Endothelial cell of umbilical vein (primary cell): ENCODE results near the gene IFT57. TPM values are rescaled to one million over a fixed set of nuclear protein-coding genes. Genes with fewer than 3 reads are reported as not detected.

Source experiments
- BruUV-seq: library from RNA; stranded (reverse); fragments of 400-500 nt; replicated peaks from 2 replicates; lab custom pipeline; 2021; lab: Mats Ljungman, UMichigan
- CTCF ChIA-PET: fragments of 300-600, 350-600 bp; sonication (Branson Sonifier 250); formaldehyde crosslinking; loops from one replicate; lab custom pipeline; 2021; ENCODE audit warnings: antibody characterized with exemption, inconsistent platforms; lab: Charles Lee
- POLR2A ChIA-PET: fragments of 300-600, 350-600 bp; sonication (Branson Sonifier 250); formaldehyde crosslinking; loops from one replicate; lab custom pipeline; 2021; ENCODE audit warnings: antibody characterized with exemption, inconsistent platforms; lab: Charles Lee
- DNase-seq: peaks from one replicate; pipeline ENCODE4 v3.0.0-alpha.2; 2011; ENCODE audit warnings: low read depth, low spot score
- FAIRE-seq: peaks from 2 replicates; lab custom pipeline; 2011; peaks lifted over from hg19 to GRCh38; lab: Jason Lieb, UNC
- H2AFZ ChIP-seq: 2 replicates; pipeline ENCODE4 v1.6.0; 2012; ENCODE audit warnings: low read depth, low read length, control low read depth, inconsistent platforms
- H3K27ac ChIP-seq: 2 replicates; pipeline ENCODE4 v1.5.1; 2011; ENCODE audit warnings: low read depth, mild to moderate bottlenecking, control low read depth, low read length, moderate library complexity; ENCODE audit not compliant: insufficient read depth
- H3K27me3 ChIP-seq, 2 experiments: 2 replicates each; pipeline versions ENCODE4 v1.6.0 to v1.6.1; 2011; ENCODE audit warnings: low read length in 2 of 2, mixed read lengths in 1 of 2; ENCODE audit not compliant: control insufficient read depth in 2 of 2, insufficient read depth in 2 of 2
- H3K36me3 ChIP-seq, 2 experiments: 2 replicates in 1 of 2; 3 replicates in 1 of 2; pipeline ENCODE4 v1.5.1; 2011; ENCODE audit warnings: low read length in 2 of 2, mild to moderate bottlenecking in 1 of 2, moderate library complexity in 1 of 2; ENCODE audit not compliant: control insufficient read depth in 2 of 2, insufficient read depth in 2 of 2; ENCODE audit errors: extremely low read depth in 1 of 2
- H3K4me1 ChIP-seq: 3 replicates; pipeline ENCODE4 v1.5.1; 2011; ENCODE audit warnings: mild to moderate bottlenecking, low read length; ENCODE audit not compliant: control insufficient read depth, insufficient read depth; ENCODE audit errors: extremely low read depth
- H3K4me2 ChIP-seq: 2 replicates; pipeline ENCODE4 v1.6.1; 2011; ENCODE audit warnings: low read length, control low read depth, mixed read lengths; ENCODE audit not compliant: insufficient read depth
- H3K4me3 ChIP-seq, 3 experiments: fragments of 200-600 bp in 1 of 3; sonication (generic), shearing (Covaris generic) in 1 of 3; replicated peaks in 1 of 3; 2 replicates each; pipeline ENCODE4 v1.5.1; 2011 to 2016; ENCODE audit warnings: control low read depth in 3 of 3, low read length in 3 of 3, mild to moderate bottlenecking in 2 of 3, inconsistent platforms in 1 of 3, low read depth in 1 of 3, moderate library complexity in 1 of 3; ENCODE audit not compliant: insufficient read depth in 1 of 3
- H3K79me2 ChIP-seq: 2 replicates; pipeline ENCODE4 v1.6.0; 2012; ENCODE audit warnings: low read length, inconsistent platforms; ENCODE audit not compliant: control insufficient read depth, insufficient read depth
- H3K9ac ChIP-seq: replicated peaks from 2 replicates; pipeline ENCODE3; 2011; ENCODE audit warnings: low read length, control low read depth; ENCODE audit not compliant: insufficient read depth; ENCODE audit errors: extremely low read depth
- H3K9me1 ChIP-seq: replicated peaks from 3 replicates; pipeline ENCODE4 v1.6.0; 2011; ENCODE audit warnings: mild to moderate bottlenecking, low read length; ENCODE audit not compliant: control insufficient read depth, insufficient read depth; ENCODE audit errors: extremely low read depth
- H3K9me3 ChIP-seq: replicated peaks from 2 replicates; pipeline ENCODE4 v1.5.1; 2012; ENCODE audit warnings: low read length, inconsistent platforms; ENCODE audit not compliant: control insufficient read depth, insufficient read depth
- H4K20me1 ChIP-seq: replicated peaks from 2 replicates; pipeline ENCODE3; 2011; ENCODE audit warnings: mild to moderate bottlenecking, low read length; ENCODE audit not compliant: control insufficient read depth, insufficient read depth; ENCODE audit errors: extremely low read depth
- CTCF ChIP-seq, 2 donors: IDR thresholded peaks; 1 replicate in 1 of 2; 2 replicates in 1 of 2; pipeline ENCODE4 v1.5.1; 2011; ENCODE audit warnings: low read length in 2 of 2, mild to moderate bottlenecking in 2 of 2, moderate library complexity in 2 of 2, control low read depth in 1 of 2, inconsistent platforms in 1 of 2, low read depth in 1 of 2; ENCODE audit not compliant: insufficient read depth in 1 of 2; ENCODE audit errors: extremely low read depth in 1 of 2
- EZH2 ChIP-seq: IDR thresholded peaks from 2 replicates; pipeline ENCODE4 v1.6.1; 2012; ENCODE audit warnings: borderline replicate concordance, low read depth, mild to moderate bottlenecking, moderate library complexity, low read length, inconsistent platforms; ENCODE audit not compliant: severe bottlenecking
- FOS ChIP-seq: IDR thresholded peaks from 2 replicates; pipeline ENCODE4 v1.6.1; 2011; ENCODE audit warnings: mild to moderate bottlenecking, low read length, moderate library complexity, borderline replicate concordance; ENCODE audit not compliant: insufficient read depth
- GATA2 ChIP-seq: IDR thresholded peaks from 2 replicates; pipeline ENCODE4 v1.7.0; 2011; ENCODE audit warnings: low read depth, mild to moderate bottlenecking, moderate library complexity, mixed read lengths, low read length; ENCODE audit not compliant: insufficient read length, insufficient read depth
- JUN ChIP-seq: IDR thresholded peaks from 2 replicates; pipeline ENCODE4 v1.6.1; 2011; ENCODE audit warnings: borderline replicate concordance, low read depth; ENCODE audit not compliant: insufficient read length, insufficient read depth
- MYC ChIP-seq: IDR thresholded peaks from one replicate; pipeline ENCODE4 v1.6.1; 2011; ENCODE audit warnings: mild to moderate bottlenecking, low read depth, low read length
- POLR2A ChIP-seq: IDR thresholded peaks from 2 replicates; pipeline ENCODE4 v1.6.1; 2012; ENCODE audit warnings: low read depth, mild to moderate bottlenecking, control low read depth, low read length
- POLR2AphosphoS5 ChIP-seq: IDR thresholded peaks from 2 replicates; pipeline ENCODE4 v1.6.1; 2012; ENCODE audit warnings: low read depth, mild to moderate bottlenecking, control low read depth, low read length, moderate library complexity; ENCODE audit not compliant: insufficient read depth
- dilution Hi-C: fragments of 300-500 bp; cut with MboI; formaldehyde crosslinking; loops from one replicate; pipeline ENCODE4 v1.15.0; 2019; ENCODE audit warnings: low sequenced_read_pairs; ENCODE audit not compliant: extremely low pct_ligation_motif_present
- intact Hi-C: fragments of 100-400 bp; cut with micrococcal nuclease; formaldehyde crosslinking; loops from one replicate; pipeline ENCODE4 v1.10.0; 2022
- polyA plus RNA-seq, 4 experiments: library from polyadenylated mRNA; depleted of rRNA in 3 of 4; stranded (reverse) in 3 of 4; unstranded in 1 of 4; fragments of >200 nt; gene quantifications; 2 replicates each; pipeline versions ENCODE4 v1.2.1 to v1.2.3, GENCODE V29; 2011 to 2012; ENCODE audit warnings: missing spikeins in 1 of 4
- total RNA-seq: library from RNA; stranded (reverse); gene quantifications from 2 replicates; pipeline ENCODE4 v1.2.3, GENCODE V29; 2021
- TF ChIP-seq, protein P1 (sequence below): IDR thresholded peaks from 2 replicates; pipeline ENCODE4 v1.6.1; 2011; ENCODE audit not compliant: insufficient read depth, insufficient read length

The IFT57 gene
- total and polyA plus RNA-seq, 2 donors (not counting 3 experiments of a cell fraction or from before 2014, with no cell fraction given) = 15.2 to 25.1 TPM

GRCh38 chr3:108222853-108223565 is 785 bp upstream of the IFT57 start:
- TF ChIP-seq POLR2A (no peak), GATA2 (no peak), CTCF (IDR thresholded peaks at IDR 0.05; ENCODE audit: extremely low read depth in 1 of 2, insufficient read depth in 1 of 2, low read depth in 1 of 2, low read length in 2 of 2) (no peak), FOS (no peak), MYC (no peak), POLR2AphosphoS5 (no peak), EZH2 (no peak), JUN (no peak)
- TF ChIP-seq, protein P1, sequence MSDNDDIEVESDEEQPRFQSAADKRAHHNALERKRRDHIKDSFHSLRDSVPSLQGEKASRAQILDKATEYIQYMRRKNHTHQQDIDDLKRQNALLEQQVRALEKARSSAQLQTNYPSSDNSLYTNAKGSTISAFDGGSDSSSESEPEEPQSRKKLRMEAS = no peak
- no peaks in the 10 kb centered on the region for H3K27me3 ChIP-seq
- dilution Hi-C loops (no loop called here), intact Hi-C loops (loop anchor here (1.0 to 10.0 kb wide), 7 partner anchors 63 to 988 kb away; partner anchors contain the start of genes CD47, CIP2A and DZIP3)
- H3K9ac ChIP-seq = peak overlapping the region; percentile 92
- H3K9me1 ChIP-seq = no peaks in the 10 kb centered on the region
- peaks cover 3% of the 10 kb centered on the region for H3K79me2 ChIP-seq
- BruUV-seq = no TSS peak
- peak overlapping the region; percentile 18 for H3K27ac ChIP-seq
- peak overlapping the region; percentile 58 to 87 (median 82) for H3K4me3 ChIP-seq
- peak overlapping the region; percentile 90 for H2AFZ ChIP-seq
- CTCF ChIA-PET = interaction anchor here (0.5 to 2.5 kb wide), 7 partner anchors 9 to 295 kb away, joined by 3 to 16 read pairs (median 4); no protein-coding TSS in a partner anchor
- FAIRE-seq (peak; percentile 68), DNase-seq (no peak)
- peak overlapping the region; percentile 92 for H3K4me2 ChIP-seq
- no peaks in the 10 kb centered on the region for H4K20me1 ChIP-seq
- peaks cover 21% of the 10 kb centered on the region for H3K4me1 ChIP-seq
- POLR2A ChIA-PET = no interaction called here
- H3K36me3 ChIP-seq = no peaks in the 10 kb centered on the region
- H3K9me3 ChIP-seq = no peaks in the 10 kb centered on the region
